Testis (tissue), 3 donors: ENCODE data around the gene LRRC56. TPM values are rescaled to one million over a fixed set of nuclear protein-coding genes. Genes with fewer than 3 reads are reported as not detected.
"Not testable (repeated sequence)": the region's sequence is repeated elsewhere in the genome, so short reads cannot be mapped to it uniquely, and the experiment has no call there.

ENCODE experiments used
- DNase-seq: peaks from one replicate; pipeline ENCODE4 v3.0.0-alpha.2; 2019
- H3K27ac ChIP-seq, 2 donors: fragments of 200-600 bp; sonication (generic); one replicate each; pipeline ENCODE4 v1.5.1; 2019
- H3K27me3 ChIP-seq: fragments of 200-600 bp; sonication (generic); one replicate; pipeline ENCODE4 v1.5.1; 2019
- H3K36me3 ChIP-seq: fragments of 200-600 bp; sonication (generic); one replicate; pipeline ENCODE4 v1.5.1; 2017; ENCODE audit warnings: low read depth; ENCODE audit errors: missing control alignments
- H3K4me1 ChIP-seq: fragments of 200-600 bp; sonication (generic); one replicate; pipeline ENCODE4 v1.5.1; 2019
- H3K4me3 ChIP-seq, 2 donors: fragments of 200-600 bp; sonication (generic); one replicate each; pipeline ENCODE4 v1.5.1; 2017 to 2019
- H3K9me3 ChIP-seq: fragments of 200-600 bp; sonication (generic); one replicate; pipeline ENCODE4 v1.5.1; 2017
- POLR2A ChIP-seq: fragments of 450-650 bp; IDR thresholded peaks from one replicate; pipeline ENCODE4 v1.6.1; 2017; ENCODE audit warnings: antibody characterized with exemption, mild to moderate bottlenecking, moderate library complexity
- WGBS, 2 donors: methylation state at CpG; one replicate each; pipeline ENCODE4 v1.1.5; 2018; 5-methylcytosine and 5-hydroxymethylcytosine counted together
- intact Hi-C: fragments of 100-400 bp; cut with DNase I; formaldehyde crosslinking; loops from one replicate; pipeline ENCODE4 v1.15.1; 2023; ENCODE audit warnings: low total_unique reads
- polyA plus RNA-seq: library from polyadenylated mRNA; stranded (reverse); fragments of 350-450 nt; fragmentation: Illumina TruSeq; extraction: RNeasy Lipid Tissue Mini Kit (QIAGEN cat#74804); gene quantifications from one replicate; pipeline ENCODE4 v1.2.3, GENCODE V29; 2014; ENCODE audit warnings: low read depth, low replicate concordance; ENCODE audit not compliant: insufficient read depth
- total RNA-seq, 2 donors: library from RNA; depleted of rRNA; stranded (reverse); fragments of >200 nt; gene quantifications; one replicate each; pipeline ENCODE4 v1.2.3, GENCODE V29; 2016
- TF ChIP-seq, protein P1 (sequence below), 3 experiments: fragments of 450-650 bp in 2 of 3; fragments of 200-600 bp in 1 of 3; sonication (generic) in 1 of 3; IDR thresholded peaks; one replicate each; pipeline ENCODE4 v1.5.1; 2016 to 2019; ENCODE audit warnings: antibody characterized with exemption in 3 of 3, mild to moderate bottlenecking in 2 of 3, moderate library complexity in 1 of 3

The LRRC56 gene
- total and polyA plus RNA-seq, 3 donors from 2014 or later: 11.6 to 23.5 (median 22.2) TPM

DNA sequence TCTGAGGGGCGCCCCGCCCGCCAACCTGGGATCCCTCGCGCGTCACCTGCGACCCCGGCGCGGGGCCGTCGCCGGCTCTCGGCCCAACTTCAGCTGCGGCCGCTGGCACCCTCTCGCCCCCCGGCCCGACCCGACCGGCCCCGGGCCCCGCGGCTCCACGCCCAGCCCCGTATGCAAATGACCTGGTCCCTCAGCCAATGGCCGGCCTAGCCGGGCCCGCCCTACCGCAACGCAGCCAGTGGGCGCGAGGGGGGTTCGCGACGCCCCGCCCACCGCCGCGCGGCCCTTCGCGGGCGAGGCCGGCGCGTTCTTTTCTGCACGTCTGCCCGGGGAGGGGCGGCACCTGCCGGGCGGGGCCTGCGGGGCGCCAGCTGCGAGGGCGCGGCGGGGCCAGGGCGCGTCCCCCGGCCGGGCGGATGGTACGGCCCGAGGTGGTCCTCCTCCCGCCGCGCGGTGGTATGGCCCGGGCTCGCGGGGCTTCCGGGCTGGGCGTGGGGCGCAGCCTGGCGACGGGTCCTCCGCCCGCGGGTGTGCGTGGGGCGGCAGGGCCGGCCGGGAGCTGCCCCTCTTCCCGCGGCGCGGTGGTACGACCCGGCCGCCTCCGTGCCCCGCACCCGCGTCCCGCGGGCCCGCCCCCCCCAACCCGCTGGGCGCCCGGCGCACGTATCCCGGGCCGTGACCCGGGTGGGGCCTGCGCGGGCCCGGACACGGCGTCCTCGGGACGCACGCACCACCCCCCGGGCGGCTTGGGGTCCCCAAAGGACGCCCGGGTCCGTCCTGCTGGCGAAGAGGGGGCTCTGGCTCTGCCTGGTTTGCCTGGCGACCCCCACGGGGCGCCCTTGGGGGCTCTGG lies 31.2 kb downstream of the LRRC56 start:
- Histone ChIP-seq H3K27ac (peak overlapping the region; percentile 86 to 87), H3K4me3 (peak overlapping the region; percentile 61 to 69), H3K4me1 (peaks cover 21% of the 10 kb centered on the region), H3K9me3 (no peaks in the 10 kb centered on the region), H3K36me3 (no peaks in the 10 kb centered on the region), H3K27me3 (no peaks in the 10 kb centered on the region)
- TF ChIP-seq POLR2A: no peak
- TF ChIP-seq, protein P1, sequence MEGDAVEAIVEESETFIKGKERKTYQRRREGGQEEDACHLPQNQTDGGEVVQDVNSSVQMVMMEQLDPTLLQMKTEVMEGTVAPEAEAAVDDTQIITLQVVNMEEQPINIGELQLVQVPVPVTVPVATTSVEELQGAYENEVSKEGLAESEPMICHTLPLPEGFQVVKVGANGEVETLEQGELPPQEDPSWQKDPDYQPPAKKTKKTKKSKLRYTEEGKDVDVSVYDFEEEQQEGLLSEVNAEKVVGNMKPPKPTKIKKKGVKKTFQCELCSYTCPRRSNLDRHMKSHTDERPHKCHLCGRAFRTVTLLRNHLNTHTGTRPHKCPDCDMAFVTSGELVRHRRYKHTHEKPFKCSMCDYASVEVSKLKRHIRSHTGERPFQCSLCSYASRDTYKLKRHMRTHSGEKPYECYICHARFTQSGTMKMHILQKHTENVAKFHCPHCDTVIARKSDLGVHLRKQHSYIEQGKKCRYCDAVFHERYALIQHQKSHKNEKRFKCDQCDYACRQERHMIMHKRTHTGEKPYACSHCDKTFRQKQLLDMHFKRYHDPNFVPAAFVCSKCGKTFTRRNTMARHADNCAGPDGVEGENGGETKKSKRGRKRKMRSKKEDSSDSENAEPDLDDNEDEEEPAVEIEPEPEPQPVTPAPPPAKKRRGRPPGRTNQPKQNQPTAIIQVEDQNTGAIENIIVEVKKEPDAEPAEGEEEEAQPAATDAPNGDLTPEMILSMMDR (IDR thresholded peaks at IDR 0.05): peak in 1 of 3 experiments; percentile 8
- intact Hi-C loops: no loop called here
- peak; percentile 94 for DNase-seq
- WGBS, 2 donors: 0% methylated on average over 64 of the region's 123 CpGs; no CpG with 5 or more reads in 1 of the 2 donors

DNA sequence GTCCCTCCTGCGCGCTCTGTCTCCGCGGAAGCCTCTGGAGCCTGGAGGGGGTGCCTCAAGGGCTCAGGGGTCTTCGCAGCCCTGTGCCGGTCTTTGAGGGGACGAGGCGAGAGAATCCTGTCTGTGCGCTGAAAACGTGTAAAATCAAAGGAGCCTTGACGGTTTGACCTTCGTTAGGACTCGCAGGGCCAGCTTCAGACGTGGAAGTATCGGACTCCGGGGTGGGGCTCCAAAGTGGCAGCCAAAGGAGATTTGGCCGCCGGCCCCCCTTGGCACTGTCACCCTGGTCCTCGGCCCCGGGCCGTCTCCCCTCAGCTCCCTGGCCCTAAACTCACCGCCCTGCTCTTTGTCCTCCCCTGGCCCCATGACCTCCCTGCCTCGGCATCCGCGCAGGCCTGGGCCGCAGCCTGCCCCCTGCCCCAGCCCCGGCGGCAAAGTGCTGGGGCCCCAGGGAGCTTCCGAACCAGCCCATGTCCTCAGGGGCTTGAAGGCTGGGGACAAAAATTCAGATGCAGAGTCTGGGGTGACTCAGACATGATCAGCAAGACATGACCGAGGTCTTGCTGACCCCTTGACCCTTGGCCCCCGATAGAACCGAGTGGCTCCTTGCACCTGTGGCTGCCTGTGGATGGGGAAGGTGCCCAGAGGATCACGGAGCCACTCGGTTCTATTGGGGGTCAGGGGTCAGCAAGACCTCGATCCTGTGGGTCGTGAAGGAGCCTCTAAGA lies 32.0 kb downstream of the LRRC56 start:
- H3K4me1 ChIP-seq: peaks cover 23% of the 10 kb centered on the region
- peak overlapping the region; percentile 86 to 87 for H3K27ac ChIP-seq
- intact Hi-C loops: no loop called here
- 14 to 20% methylated on average over 23 to 36 of the region's 36 CpGs for WGBS, 2 donors
- no peak for DNase-seq
- TF ChIP-seq POLR2A: no peak
- TF ChIP-seq, protein P1 (IDR thresholded peaks at IDR 0.05): no peak
- H3K27me3 ChIP-seq: no peaks in the 10 kb centered on the region
- H3K4me3 ChIP-seq: peak overlapping the region; percentile 61 to 69
- H3K9me3 ChIP-seq: no peaks in the 10 kb centered on the region
- H3K36me3 ChIP-seq: no peaks in the 10 kb centered on the region

DNA sequence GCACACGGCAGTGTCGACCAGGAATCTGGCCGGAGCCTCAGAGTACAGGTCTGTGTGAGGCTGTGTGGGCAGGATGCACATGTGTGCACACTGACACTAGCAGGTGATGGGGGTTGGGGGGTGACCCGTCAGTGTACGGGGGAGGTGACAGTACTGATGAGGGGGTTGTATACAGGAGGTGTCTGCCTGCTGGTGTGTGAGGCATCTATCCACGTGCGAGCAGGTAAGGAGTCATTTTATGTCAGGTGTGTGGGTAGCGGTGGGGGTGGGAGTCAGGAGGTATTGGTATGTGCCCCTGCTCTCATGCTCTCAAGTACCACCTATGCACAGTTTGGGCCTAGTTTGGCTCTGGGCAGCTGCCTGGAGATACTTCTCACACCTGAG lies 34.5 kb downstream of the LRRC56 start:
- intact Hi-C loops: no loop called here
- WGBS, 2 donors: 81 to 93% methylated on average over 3 to 8 of the region's 8 CpGs
- TF ChIP-seq, protein P1 (IDR thresholded peaks at IDR 0.05): no peak
- no peak for TF ChIP-seq POLR2A

DNA sequence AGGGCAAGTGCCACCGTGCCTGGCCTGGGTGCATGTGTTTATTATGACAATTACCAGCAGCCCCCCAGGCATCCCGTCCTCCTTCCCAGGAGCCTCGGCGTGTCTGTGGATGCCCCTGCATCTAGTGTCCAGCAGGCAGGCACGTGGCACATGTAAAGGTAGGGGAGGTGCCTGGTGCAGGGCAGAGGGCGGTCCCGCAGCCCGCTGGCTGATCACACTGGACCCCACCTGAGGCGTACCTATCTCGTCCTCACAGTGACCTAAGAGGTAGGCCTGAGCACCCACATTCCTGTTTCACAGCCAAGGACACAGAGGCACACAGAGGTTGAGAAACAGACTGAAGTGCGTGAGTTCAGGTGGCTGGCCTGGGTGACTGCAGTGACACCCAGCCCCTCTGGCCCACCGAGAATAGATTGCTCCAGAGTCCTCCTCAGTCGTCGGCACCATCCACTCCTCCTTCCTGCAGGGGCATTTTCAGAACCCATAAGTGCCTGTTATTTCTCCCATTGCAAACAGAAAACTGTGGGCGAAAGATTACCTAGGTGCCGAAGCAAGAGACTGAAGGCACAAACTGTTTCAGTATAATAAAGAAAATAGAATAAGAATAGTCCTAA lies 35.9 kb downstream of the LRRC56 start:
- no peaks in the 10 kb centered on the region for H3K36me3 ChIP-seq
- peak overlapping the region; percentile 40 to 48 for H3K27ac ChIP-seq
- peaks cover 39% of the 10 kb centered on the region for H3K4me1 ChIP-seq
- no peak overlapping the region for H3K4me3 ChIP-seq
- H3K27me3 ChIP-seq: no peaks in the 10 kb centered on the region
- 63 to 82% methylated on average over 9 to 16 of the region's 16 CpGs for WGBS, 2 donors
- intact Hi-C loops: no loop called here
- H3K9me3 ChIP-seq: no peaks in the 10 kb centered on the region
- TF ChIP-seq, protein P1 (IDR thresholded peaks at IDR 0.05): no peak
- TF ChIP-seq POLR2A: no peak
- no peak for DNase-seq

More for the DNA sequence above, 34.5 kb downstream of the LRRC56 start:
- Histone ChIP-seq H3K9me3 (no peaks in the 10 kb centered on the region), H3K4me1 (peaks cover 33% of the 10 kb centered on the region), H3K27ac (no peak overlapping the region), H3K36me3 (no peaks in the 10 kb centered on the region), H3K4me3 (no peak overlapping the region), H3K27me3 (no peaks in the 10 kb centered on the region)
- no peak for DNase-seq

DNA sequence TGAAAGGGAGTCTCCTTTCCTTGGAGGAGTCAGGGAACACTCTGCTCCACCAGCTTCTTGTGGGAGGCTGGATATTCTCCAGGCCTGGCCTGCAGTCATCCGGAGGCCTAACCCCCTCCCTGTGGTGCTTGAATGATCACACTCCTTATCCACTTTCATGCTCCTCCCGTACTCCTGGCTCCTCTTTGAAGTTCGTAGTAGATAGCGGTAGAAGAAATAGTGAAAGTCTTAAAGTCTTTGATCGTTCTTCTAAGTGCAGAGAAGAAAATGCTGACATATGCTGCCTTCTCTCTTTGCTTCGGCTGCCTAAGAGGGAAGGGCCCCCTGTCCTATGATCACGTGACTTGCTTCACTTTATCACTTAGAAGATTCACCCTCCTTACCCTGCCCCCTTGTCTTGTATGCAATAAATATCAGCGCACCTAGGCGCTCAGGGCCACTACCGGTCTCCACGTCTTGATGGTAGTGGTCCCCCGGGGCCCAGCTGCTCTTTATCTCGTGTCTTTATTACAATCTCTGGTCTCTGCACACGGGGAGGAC lies 36.8 kb downstream of the LRRC56 start:
- H3K27me3 ChIP-seq, H3K36me3 ChIP-seq, H3K9me3 ChIP-seq, intact Hi-C loops: not testable (repeated sequence)
- WGBS, 2 donors: 31 to 36% methylated on average over 14 of the region's 14 CpGs
- DNase-seq: peak; percentile 58
- peak overlapping the region; percentile 8 to 48 for H3K27ac ChIP-seq
- peak overlapping the region in 1 of 2 donors; percentile 83 for H3K4me3 ChIP-seq
- H3K4me1 ChIP-seq: peaks cover 44% of the 10 kb centered on the region
